Measurements from ENCODE around the gene DECR2.

DNA sequence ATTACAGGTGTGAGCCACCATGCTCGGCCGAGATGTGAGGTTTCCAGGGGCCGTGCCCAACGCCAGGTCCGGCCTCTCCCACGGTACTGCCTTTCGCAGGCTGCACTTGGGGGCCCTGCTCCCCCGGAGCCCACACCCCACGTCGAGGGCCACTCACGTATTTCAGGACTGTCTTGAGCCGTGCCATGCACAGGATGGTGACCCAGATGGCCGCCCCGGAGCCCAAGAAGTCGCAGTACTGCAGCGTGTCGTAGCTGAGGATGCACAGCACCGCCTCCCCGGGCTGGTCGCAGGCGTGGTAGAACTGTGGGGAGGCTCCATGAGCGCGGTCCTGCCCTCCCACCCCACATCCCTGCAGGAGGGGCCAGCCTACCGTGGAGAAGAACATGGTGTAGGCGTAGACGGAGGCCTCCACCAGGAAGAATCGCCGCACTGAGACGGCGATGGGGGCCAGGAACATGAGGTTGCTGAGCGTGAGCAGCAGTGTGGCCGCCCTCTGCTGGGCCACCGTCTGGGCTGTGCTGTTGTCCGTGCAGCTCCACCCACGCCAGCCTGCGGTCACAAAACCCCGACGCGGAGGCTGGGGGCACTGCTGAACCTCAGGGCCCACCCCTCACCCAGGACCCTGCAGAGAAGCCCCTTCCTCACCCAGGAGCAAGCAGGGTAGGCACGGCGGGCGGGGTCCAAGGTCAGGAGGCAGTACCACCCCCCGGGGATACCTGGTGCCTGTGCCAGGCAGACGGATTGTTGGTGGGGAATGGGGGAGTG is 27.7 kb upstream of the DECR2 start:
- TF ChIP-seq CTCF (IDR thresholded peaks at IDR 0.05; ENCODE audit: insufficient read depth, low read length, poor library complexity, severe bottlenecking) (no peak), EZH2phosphoT487 (conservative IDR thresholded peaks at IDR 0.05; ENCODE audit: low read length) (no peak)

All from SU-DHL-6 (cell line).